COLO829 (cell line): ENCODE measurements around the gene ISL1.

ENCODE experiments used
- DNase-seq: peaks from one replicate; pipeline ENCODE4 v3.0.0; 2012; ENCODE audit warnings: low spot score

ISL1 gene

DNA sequence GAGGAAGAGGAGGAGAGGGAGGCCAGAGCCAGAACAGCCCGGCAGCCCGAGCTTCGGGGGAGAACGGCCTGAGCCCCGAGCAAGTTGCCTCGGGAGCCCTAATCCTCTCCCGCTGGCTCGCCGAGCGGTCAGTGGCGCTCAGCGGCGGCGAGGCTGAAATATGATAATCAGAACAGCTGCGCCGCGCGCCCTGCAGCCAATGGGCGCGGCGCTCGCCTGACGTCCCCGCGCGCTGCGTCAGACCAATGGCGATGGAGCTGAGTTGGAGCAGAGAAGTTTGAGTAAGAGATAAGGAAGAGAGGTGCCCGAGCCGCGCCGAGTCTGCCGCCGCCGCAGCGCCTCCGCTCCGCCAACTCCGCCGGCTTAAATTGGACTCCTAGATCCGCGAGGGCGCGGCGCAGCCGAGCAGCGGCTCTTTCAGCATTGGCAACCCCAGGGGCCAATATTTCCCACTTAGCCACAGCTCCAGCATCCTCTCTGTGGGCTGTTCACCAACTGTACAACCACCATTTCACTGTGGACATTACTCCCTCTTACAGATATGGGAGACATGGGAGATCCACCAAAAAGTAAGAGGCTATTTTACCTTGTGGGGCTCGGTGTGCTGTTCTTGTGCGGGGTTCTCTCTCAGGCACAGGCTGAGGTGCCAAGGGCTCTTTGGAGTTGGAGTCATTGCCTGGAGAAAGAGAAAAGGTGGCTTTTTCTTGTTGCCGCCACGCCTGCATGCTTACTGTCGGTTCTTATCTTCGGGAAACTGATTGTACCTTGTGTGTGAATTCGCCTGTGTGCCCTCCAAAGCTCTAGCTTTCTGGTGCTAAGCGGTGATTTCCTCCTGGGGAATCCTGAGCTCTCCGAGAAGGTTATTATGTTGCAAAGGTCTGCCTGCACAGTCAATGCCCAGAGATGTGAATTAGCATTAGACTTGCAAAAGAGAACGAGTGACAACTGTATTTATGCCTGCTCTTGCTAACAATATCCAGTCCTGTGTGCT, at the start of gene ISL1:
Gene ISL1, plus strand, starts transcription at position 318 of the 991 bp plus-strand sequence. Its CDS starts 224 bp downstream, at position 542.
- peak; percentile 36 for DNase-seq

GRCh38 chr5:51336878-51337277, 46.4 kb upstream of the ISL1 start:
- no peak for DNase-seq

DNA sequence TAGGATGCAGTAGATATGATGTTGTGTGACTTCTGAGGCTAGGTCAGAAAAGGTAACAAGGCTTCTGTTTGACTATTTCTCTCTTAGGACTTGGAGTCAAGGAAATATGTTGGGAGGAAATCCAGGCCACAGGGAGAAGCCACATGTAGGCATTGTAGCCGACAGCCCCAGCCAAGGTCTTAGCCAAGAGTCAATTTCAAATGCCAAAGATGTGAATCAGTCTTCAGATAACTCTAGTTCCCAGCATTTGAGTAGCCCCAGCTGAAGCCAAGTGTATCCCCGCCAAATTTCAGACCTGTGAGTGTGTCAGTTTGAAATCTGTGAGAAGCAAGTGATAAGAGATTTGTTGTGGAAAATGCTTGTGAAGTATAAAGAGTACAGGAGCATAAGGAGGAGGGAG, 38.1 kb upstream of the ISL1 start:
- no peak for DNase-seq

DNA sequence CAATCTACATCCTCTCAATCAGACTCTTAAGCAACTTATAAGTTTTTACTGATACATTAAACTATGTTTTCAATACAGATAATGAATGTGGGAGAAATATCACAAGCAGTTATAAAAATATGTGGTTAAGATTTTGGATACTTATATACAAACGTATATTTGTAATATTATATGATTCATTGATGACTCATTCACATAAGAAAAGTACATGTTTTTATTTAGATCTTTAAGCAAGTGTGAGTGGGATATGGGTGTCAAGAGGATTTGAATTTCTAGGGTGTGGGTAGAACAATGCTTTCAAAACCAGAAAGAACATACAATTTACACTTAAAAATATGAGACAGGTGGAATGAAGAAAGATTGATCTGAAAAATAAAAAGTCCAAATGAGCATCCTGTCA, 36.1 kb upstream of the ISL1 start:
- no peak for DNase-seq

- DNase-seq: no peak
Observed at GRCh38 chr5:51347704-51348103, 35.5 kb upstream of the ISL1 start.

GRCh38 chr5:51371052-51371451, 12.2 kb upstream of the ISL1 start:
- DNase-seq: no peak

- no peak for DNase-seq
Observed at GRCh38 chr5:51373880-51374523, 9.2 kb upstream of the ISL1 start.

- no peak for DNase-seq
Observed at GRCh38 chr5:51375084-51375483, 8.2 kb upstream of the ISL1 start.

DNA sequence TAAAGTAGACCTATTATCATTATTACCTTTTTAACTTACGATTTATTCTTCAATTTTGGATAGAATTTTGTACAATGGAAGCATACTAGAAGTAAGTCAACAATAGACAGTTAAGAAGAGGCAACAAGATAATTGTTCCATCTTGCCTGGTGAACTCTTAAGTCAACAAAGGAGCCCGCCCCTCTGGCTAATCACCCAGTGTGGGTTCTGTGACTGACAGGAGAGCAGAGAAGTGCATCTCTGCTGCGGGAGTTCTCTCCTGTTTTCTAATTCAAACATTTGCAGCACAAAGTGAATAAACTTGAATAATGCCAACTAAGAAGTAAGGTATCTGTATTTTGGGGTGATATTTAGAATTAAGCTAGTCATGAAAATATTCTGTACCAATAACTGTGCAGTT, 6.7 kb upstream of the ISL1 start:
- DNase-seq: no peak

GRCh38 chr5:51377151-51378060, 5.8 kb upstream of the ISL1 start:
- DNase-seq: no peak

DNA sequence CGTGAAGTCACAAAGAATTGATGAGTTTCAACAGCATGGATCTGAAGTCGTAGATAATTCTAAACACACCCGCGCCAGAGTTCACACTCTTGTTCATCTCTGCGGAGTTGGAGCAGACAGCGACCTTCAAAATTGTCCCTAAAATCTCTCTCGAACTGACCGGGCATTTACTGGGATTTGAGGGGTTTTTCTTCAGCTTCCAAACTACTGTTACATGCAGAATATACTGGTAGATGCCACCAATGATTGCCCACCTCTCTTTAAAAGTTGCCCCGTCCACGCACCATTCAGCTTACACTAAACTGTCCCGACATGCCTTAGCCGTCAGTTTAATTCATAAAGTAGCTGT, 5.2 kb upstream of the ISL1 start:
- no peak for DNase-seq

- DNase-seq: no peak
Observed at GRCh38 chr5:51378448-51379330, 4.6 kb upstream of the ISL1 start.

GRCh38 chr5:51379331-51379700, 3.9 kb upstream of the ISL1 start:
- DNase-seq: no peak

DNA sequence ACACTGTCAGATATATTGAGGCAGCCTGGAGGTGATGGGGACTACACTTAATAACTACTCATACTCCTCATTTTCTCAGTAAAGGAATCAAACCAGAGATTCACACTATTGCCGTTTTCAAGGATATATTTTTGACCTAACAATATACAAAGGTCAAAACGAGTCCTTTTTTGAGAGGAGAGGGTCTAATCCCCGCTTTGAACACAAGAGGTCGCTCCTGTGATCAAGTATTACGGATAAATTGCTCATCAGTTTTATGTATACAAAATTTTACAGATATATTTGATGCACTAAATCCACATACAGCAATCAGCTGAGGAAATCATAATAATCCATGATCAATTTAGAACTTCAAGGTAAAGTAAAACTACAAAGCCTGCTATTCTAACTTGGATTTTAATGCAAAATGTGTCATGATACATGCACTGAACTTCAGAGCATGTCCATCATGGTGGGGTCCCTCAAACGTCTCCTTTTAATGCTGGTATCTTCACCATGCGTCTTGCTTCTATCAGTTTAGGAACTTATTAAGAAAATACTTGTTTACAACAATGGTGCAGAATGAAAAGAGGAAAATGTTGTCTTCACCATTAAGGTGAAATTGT, 2.5 kb upstream of the ISL1 start:
- DNase-seq: no peak

- DNase-seq: no peak
Observed at GRCh38 chr5:51381761-51382474, 1.3 kb upstream of the ISL1 start.

GRCh38 chr5:51382521-51383130, 622 bp upstream of the ISL1 start:
- DNase-seq: no peak

- DNase-seq: no peak
Observed at GRCh38 chr5:51384281-51384840, 1.1 kb downstream of the ISL1 start.

- no peak for DNase-seq
Observed at GRCh38 chr5:51385216-51385615, 2.0 kb downstream of the ISL1 start.
